ENCODE data around the gene MAPK1.
"Not testable (repeated sequence)": the region's sequence is repeated elsewhere in the genome, so short reads cannot be mapped to it uniquely, and the experiment has no call there.

Gene MAPK1

DNA sequence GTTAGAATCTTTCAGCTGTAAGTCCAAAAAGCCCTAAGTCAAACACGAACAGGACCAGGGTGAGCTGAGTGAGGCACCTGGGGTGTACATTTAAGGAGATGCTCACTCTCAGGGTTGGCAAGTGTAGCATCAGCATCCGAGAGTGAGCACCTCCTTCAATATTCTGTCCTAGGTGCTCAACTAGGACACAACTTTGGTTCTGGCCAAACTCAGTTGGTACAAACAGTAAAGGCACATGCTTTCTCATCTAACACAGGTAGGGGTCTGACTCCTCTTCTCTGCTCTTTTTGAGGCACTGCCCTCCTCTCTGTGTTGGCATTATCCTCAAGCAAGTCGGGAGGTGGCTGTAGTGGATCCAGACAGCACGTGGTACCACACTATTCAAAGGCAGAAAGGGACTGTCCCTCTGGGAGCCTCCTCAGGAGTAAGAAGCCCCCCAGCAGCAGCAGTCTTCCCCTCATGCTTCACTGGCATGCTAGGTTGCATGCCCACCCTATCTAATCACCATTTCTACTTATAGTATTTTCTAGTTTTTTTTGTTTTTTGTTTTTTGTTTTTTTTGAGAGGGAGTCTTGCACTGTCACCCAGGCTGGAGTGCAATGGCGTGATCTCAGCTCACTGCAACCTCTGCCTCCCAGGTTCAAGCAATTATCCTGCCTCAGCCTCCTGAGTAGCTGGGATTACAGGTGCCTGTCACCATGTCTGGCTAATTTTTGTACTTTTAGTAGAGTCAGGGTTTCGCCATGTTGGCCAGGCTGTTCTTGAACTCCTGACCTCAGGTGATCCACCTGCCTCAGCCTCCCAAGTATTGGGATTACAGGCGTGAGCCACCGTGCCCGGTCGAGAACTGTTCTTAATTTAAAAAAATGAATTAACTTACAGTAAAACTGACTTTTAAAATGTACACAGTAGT is 14.7 kb upstream of the MAPK1 start:
- DNase-seq (ENCODE audit: low spot score) = no peak

DNA sequence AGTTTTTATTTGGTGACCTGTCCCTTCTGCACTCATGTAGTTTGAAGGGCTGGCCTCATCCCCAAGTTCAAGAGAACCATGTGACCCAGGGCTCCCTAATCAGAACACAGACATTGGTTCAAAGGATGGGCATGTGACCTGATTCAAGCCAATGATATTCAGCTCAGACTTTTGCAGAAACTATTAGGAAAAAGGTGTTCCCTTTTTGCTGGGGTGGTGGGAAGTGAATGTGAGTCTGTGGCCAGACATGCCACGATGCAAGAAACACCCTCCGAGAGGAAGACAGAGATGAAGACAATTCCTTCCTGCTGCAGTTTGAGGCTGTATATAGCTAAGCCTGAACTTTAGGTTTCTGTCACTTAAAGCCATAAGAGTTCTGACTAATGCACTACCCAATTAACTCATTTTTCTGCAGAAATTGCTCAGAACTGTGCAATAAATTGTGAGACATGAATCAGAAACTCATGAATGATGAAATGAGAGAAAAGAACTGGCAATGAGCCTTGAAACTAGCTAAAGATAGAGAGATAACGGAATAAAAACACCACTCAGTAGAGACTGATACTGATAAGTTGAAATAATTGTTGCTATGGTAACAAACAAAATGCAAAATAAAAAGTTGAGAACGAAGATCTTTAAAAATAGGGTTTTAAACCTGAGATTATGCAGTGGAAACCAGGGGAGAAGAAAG is 9.2 kb upstream of the MAPK1 start:
- peak; percentile 25 for DNase-seq (ENCODE audit: low spot score)

- DNase-seq (ENCODE audit: low spot score) = not testable (repeated sequence)
Observed at GRCh38 chr22:21874953-21875352, 7.5 kb upstream of the MAPK1 start.

GRCh38 chr22:21873619-21874018 is 6.2 kb upstream of the MAPK1 start:
- DNase-seq (ENCODE audit: low spot score) = no peak

GRCh38 chr22:21872741-21873140 is 5.3 kb upstream of the MAPK1 start:
- not testable (repeated sequence) for DNase-seq (ENCODE audit: low spot score)

GRCh38 chr22:21868651-21869050 is 1.2 kb upstream of the MAPK1 start:
- no peak for DNase-seq (ENCODE audit: low spot score)

- peak; percentile 56 for DNase-seq (ENCODE audit: low spot score)
Observed at GRCh38 chr22:21866833-21867527, 465 bp downstream of the MAPK1 start.

DNA sequence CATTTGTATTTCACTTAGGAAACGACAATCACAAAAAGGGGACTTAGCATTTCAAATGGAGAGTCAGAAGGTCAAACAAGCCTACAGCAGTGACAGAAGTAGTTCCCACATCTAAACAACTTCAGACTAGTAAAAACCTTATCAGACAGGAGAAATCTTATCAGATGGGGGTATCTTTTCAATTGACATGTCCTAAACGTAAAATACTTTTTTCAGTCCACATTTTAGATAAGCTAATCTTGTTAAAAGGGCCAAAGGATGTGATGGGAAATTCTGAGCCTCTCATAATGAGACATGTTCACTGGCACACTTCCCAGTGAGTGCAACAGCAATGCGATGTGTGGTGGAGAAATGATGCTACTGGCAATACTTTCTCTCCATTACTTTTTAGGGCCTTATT is 2.4 kb downstream of the MAPK1 start:
- DNase-seq (ENCODE audit: low spot score) = peak; percentile 72

DNA sequence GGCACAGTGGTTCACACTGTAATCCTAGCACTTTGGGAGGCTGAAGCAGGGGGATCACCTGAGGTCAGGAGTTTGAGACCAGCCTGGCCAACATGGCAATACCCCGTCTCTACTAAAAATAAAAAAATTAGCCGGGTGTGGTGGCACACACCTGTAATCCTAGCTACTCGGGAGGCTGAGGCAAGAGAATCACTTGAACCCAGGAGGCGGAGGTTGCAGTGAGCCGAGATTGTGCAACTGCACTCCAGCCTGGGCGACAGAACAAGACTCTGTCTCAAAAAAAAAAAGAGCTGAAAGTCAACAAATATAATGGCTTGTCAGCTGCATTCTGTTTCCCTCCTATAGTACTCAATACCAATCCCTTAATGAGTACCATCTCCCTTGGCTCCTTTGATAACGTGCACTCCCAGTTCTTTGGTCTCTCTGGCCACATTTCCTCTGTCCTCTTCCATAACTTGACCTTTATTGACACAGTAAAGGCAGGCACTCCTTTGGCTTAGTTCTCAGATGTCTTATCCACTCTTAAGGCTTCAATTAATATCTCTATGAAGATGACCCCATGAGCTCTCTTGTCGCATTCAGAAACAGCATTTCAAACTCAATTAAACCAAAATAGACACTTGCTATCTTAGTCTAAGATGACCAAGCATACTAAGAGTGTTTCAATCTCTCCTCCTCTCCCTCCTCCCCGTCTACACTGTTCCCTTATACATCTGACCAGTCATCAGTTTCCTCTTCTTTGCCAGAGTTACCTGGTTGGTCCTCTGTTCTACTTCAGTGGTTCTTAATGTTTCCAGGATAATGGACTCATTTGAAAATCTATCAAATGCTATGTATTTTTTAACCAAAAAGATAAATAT is 4.8 kb downstream of the MAPK1 start:
- DNase-seq (ENCODE audit: low spot score) = no peak

- DNase-seq (ENCODE audit: low spot score) = no peak
Observed at GRCh38 chr22:21861851-21862250, 5.6 kb downstream of the MAPK1 start.

GRCh38 chr22:21861264-21861848 is 6.1 kb downstream of the MAPK1 start:
- no peak for DNase-seq (ENCODE audit: low spot score)

DNA sequence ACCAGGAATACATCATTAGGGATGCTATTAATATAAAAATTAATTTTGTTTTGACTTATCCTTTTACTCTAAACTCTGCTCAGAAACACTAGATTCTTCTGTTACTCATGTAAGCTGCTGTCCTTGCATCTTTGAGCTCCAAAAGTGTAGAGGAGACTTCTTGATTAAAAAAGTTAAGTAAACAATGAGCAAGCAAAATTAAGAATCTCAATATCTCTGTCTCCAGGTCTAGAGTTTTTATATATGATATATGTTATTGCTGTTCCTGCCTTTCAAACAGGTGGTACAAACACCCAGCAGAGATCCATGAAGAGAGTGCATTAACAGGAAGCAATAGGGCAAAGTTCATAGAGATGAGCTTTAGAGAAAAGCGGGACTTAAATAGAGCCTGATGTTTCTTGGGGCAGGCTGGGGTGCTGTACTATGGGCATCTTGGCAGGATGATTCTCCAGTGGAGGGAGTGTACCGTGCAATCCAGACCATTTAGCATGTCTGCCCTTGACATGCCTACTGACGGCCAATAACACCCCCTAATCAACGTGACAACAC is 6.9 kb downstream of the MAPK1 start:
- no peak for DNase-seq (ENCODE audit: low spot score)

GRCh38 chr22:21858025-21858764 is 9.2 kb downstream of the MAPK1 start:
- no peak for DNase-seq (ENCODE audit: low spot score)

DNA sequence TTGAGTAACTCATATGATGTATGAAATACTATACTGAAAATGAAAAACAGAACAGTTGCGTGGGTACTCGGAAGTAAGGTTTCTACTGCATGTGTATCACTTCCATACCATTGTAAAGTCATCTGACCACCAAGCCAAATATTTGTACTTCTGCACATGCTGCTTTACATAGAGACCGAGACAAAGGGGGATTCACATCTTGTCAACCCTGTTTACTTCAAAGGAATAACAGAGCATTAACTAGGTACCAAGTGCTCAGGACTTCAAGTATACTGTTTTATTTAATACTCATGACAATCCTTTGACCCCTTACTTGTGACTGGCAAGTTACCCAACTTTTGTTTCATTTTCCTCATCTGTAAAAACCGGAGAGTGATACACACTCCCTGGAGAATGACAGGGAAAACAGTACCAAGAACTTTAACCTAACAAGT is 9.9 kb downstream of the MAPK1 start:
- DNase-seq (ENCODE audit: low spot score) = no peak

- no peak for DNase-seq (ENCODE audit: low spot score)
Observed at GRCh38 chr22:21856868-21857267, 10.6 kb downstream of the MAPK1 start.

- no peak for DNase-seq (ENCODE audit: low spot score)
Observed at GRCh38 chr22:21856197-21856596, 11.2 kb downstream of the MAPK1 start.

- no peak for DNase-seq (ENCODE audit: low spot score)
Observed at GRCh38 chr22:21855676-21856075, 11.8 kb downstream of the MAPK1 start.

GRCh38 chr22:21850660-21851059 is 16.8 kb downstream of the MAPK1 start:
- DNase-seq (ENCODE audit: low spot score) = no peak

- no peak for DNase-seq (ENCODE audit: low spot score)
Observed at GRCh38 chr22:21849489-21849888, 18.0 kb downstream of the MAPK1 start.

DNA sequence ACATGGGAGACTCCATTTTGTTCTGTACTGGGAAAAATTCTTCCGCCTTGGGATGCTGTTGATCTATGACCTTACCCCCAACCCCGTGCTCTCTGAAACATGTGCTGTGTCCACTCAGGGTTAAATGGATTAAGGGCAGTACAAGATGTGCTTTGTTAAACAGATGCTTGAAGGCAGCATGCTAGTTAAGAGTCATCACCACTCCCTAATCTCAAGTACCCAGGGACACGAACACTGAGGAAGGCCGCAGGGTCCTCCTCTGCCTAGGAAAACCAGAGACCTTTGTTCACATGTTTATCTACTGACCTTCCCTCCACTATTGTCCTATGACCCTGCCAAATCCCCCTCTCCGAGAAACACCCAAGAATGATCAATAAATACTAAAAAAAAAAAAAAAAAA is 19.4 kb downstream of the MAPK1 start:
- not testable (repeated sequence) for DNase-seq (ENCODE audit: low spot score)
